GM19043 (cell line): Measurements from ENCODE around the gene MSN.
A peak's percentile ranks its signal among the peaks of the same experiment; 100 is the strongest.

Experiments
- ATAC-seq: cut with Tn5 transposase; IDR thresholded peaks from one replicate; pipeline ENCODE4 v1.9.1; 2021; ENCODE audit warnings: low read depth; ENCODE audit not compliant: unreplicated experiment

The MSN gene

GRCh38 chrX:65671966-65672365 lies 4.5 kb downstream of the MSN start:
- ATAC-seq, result no peak

GRCh38 chrX:65673857-65674203 lies 6.4 kb downstream of the MSN start:
- no peak for ATAC-seq

- no peak for ATAC-seq
These were observed 6.9 kb downstream of the MSN start for GRCh38 chrX:65674204-65674893.

- no peak for ATAC-seq
These were observed 10.6 kb downstream of the MSN start for GRCh38 chrX:65677954-65678469.

- ATAC-seq, result no peak
These were observed 11.7 kb downstream of the MSN start for GRCh38 chrX:65679071-65679540.

GRCh38 chrX:65681810-65682209 lies 14.4 kb downstream of the MSN start:
- ATAC-seq, result no peak

- ATAC-seq, result no peak
These were observed 17.7 kb downstream of the MSN start for GRCh38 chrX:65685112-65685511.

GRCh38 chrX:65686236-65686635 lies 18.8 kb downstream of the MSN start:
- no peak for ATAC-seq

- no peak for ATAC-seq
These were observed 19.9 kb downstream of the MSN start for GRCh38 chrX:65687367-65687766.

- peak; percentile 90 for ATAC-seq
These were observed 21.0 kb downstream of the MSN start for GRCh38 chrX:65688403-65688871.

- no peak for ATAC-seq
These were observed 21.9 kb downstream of the MSN start for GRCh38 chrX:65689377-65689776.

- no peak for ATAC-seq
These were observed 22.8 kb downstream of the MSN start for GRCh38 chrX:65690057-65690855.

- ATAC-seq, result no peak
These were observed 28.5 kb downstream of the MSN start for GRCh38 chrX:65695849-65696449.

- ATAC-seq, result no peak
These were observed 29.2 kb downstream of the MSN start for GRCh38 chrX:65696613-65697012.

GRCh38 chrX:65697211-65697641 lies 29.8 kb downstream of the MSN start:
- no peak for ATAC-seq

- peak; percentile 49 for ATAC-seq
These were observed 30.7 kb downstream of the MSN start for GRCh38 chrX:65697915-65698796.

GRCh38 chrX:65702956-65703355 lies 35.5 kb downstream of the MSN start:
- ATAC-seq, result no peak

- no peak for ATAC-seq
These were observed 38.0 kb downstream of the MSN start for GRCh38 chrX:65705439-65705838.

- ATAC-seq, result peak; percentile 40
These were observed 38.8 kb downstream of the MSN start for GRCh38 chrX:65706041-65706828.
